ENCODE data around the gene CDC73. TPM values are rescaled to one million over a fixed set of nuclear protein-coding genes. Genes with fewer than 3 reads are reported as not detected.
A peak's percentile ranks its signal among the peaks of the same experiment; 100 is the strongest.
"Not testable (repeated sequence)": the region's sequence is repeated elsewhere in the genome, so short reads cannot be mapped to it uniquely, and the experiment has no call there.

The CDC73 gene
- total RNA-seq, 1 donor from 2014 or later, result 56.0 TPM

GRCh38 chr1:193270996-193271395, 149.2 kb downstream of the CDC73 start:
- DNase-seq, result no peak
- no peak overlapping the region for H3K4me3 Mint-ChIP-seq
- no peak overlapping the region for H3K27ac Mint-ChIP-seq
- intact Hi-C loops (cut with micrococcal nuclease), result no loop called here
- H3K27me3 Mint-ChIP-seq, result no peaks in the 10 kb centered on the region
- H3K36me3 Mint-ChIP-seq (ENCODE audit: low read depth), result peaks cover 24% of the 10 kb centered on the region
- peaks cover 24% of the 10 kb centered on the region for H3K9me3 Mint-ChIP-seq
- peaks cover 3% of the 10 kb centered on the region for H3K4me1 Mint-ChIP-seq

- intact Hi-C loops (cut with micrococcal nuclease), result no loop called here
- Mint-ChIP-seq H3K27ac (no peak overlapping the region), H3K27me3 (no peaks in the 10 kb centered on the region), H3K4me1 (peaks cover 3% of the 10 kb centered on the region), H3K9me3 (peaks cover 24% of the 10 kb centered on the region), H3K36me3 (ENCODE audit: low read depth) (peaks cover 28% of the 10 kb centered on the region), H3K4me3 (no peak overlapping the region)
- DNase-seq, result no peak
Observed at GRCh38 chr1:193275773-193276172, 153.9 kb downstream of the CDC73 start.

- no peaks in the 10 kb centered on the region for H3K27me3 Mint-ChIP-seq
- H3K9me3 Mint-ChIP-seq, result no peaks in the 10 kb centered on the region
- H3K27ac Mint-ChIP-seq, result no peak overlapping the region
- intact Hi-C loops (cut with micrococcal nuclease), result no loop called here
- peaks cover 15% of the 10 kb centered on the region for H3K36me3 Mint-ChIP-seq (ENCODE audit: low read depth)
- H3K4me1 Mint-ChIP-seq, result peaks cover 8% of the 10 kb centered on the region
- DNase-seq, result no peak
- H3K4me3 Mint-ChIP-seq, result no peak overlapping the region
Observed at GRCh38 chr1:193278968-193279367, 157.1 kb downstream of the CDC73 start.

- no peaks in the 10 kb centered on the region for H3K9me3 Mint-ChIP-seq
- H3K27ac Mint-ChIP-seq, result no peak overlapping the region
- DNase-seq, result no peak
- intact Hi-C loops (cut with micrococcal nuclease), result no loop called here
- H3K4me1 Mint-ChIP-seq, result peaks cover 9% of the 10 kb centered on the region
- H3K27me3 Mint-ChIP-seq, result no peaks in the 10 kb centered on the region
- no peak overlapping the region for H3K4me3 Mint-ChIP-seq
- no peaks in the 10 kb centered on the region for H3K36me3 Mint-ChIP-seq (ENCODE audit: low read depth)
Observed at GRCh38 chr1:193281894-193282293, 160.1 kb downstream of the CDC73 start.

GRCh38 chr1:193283016-193283415, 161.2 kb downstream of the CDC73 start:
- H3K9me3 Mint-ChIP-seq, result no peaks in the 10 kb centered on the region
- H3K4me1 Mint-ChIP-seq, result peaks cover 9% of the 10 kb centered on the region
- no peak overlapping the region for H3K4me3 Mint-ChIP-seq
- H3K36me3 Mint-ChIP-seq (ENCODE audit: low read depth), result no peaks in the 10 kb centered on the region
- H3K27me3 Mint-ChIP-seq, result no peaks in the 10 kb centered on the region
- peak; percentile 56 for DNase-seq
- no peak overlapping the region for H3K27ac Mint-ChIP-seq
- intact Hi-C loops (cut with micrococcal nuclease), result no loop called here

- DNase-seq, result no peak
- no peak overlapping the region for H3K27ac Mint-ChIP-seq
- H3K27me3 Mint-ChIP-seq, result no peaks in the 10 kb centered on the region
- no peaks in the 10 kb centered on the region for H3K9me3 Mint-ChIP-seq
- H3K4me1 Mint-ChIP-seq, result peaks cover 9% of the 10 kb centered on the region
- H3K4me3 Mint-ChIP-seq, result no peak overlapping the region
- intact Hi-C loops (cut with micrococcal nuclease), result no loop called here
- no peaks in the 10 kb centered on the region for H3K36me3 Mint-ChIP-seq (ENCODE audit: low read depth)
Observed at GRCh38 chr1:193284219-193284618, 162.4 kb downstream of the CDC73 start.

- H3K9me3 Mint-ChIP-seq, result peaks cover under 1% of the 10 kb centered on the region
- H3K27me3 Mint-ChIP-seq, result peaks cover under 1% of the 10 kb centered on the region
- H3K36me3 Mint-ChIP-seq (ENCODE audit: low read depth), result no peaks in the 10 kb centered on the region
- no peak overlapping the region for H3K4me3 Mint-ChIP-seq
- peaks cover 9% of the 10 kb centered on the region for H3K4me1 Mint-ChIP-seq
- DNase-seq, result no peak
- H3K27ac Mint-ChIP-seq, result no peak overlapping the region
- intact Hi-C loops (cut with micrococcal nuclease), result no loop called here
Observed at GRCh38 chr1:193285641-193286040, 163.8 kb downstream of the CDC73 start.

GRCh38 chr1:193288548-193289080, 166.8 kb downstream of the CDC73 start:
- DNase-seq; H3K27ac Mint-ChIP-seq; H3K4me3 Mint-ChIP-seq; H3K4me1 Mint-ChIP-seq; intact Hi-C loops (cut with micrococcal nuclease); H3K27me3 Mint-ChIP-seq; H3K9me3 Mint-ChIP-seq; H3K36me3 Mint-ChIP-seq (ENCODE audit: low read depth): not testable (repeated sequence)

- no peaks in the 10 kb centered on the region for H3K36me3 Mint-ChIP-seq (ENCODE audit: low read depth)
- no peak overlapping the region for H3K4me3 Mint-ChIP-seq
Observed at GRCh38 chr1:193293726-193294125, 171.9 kb downstream of the CDC73 start.

GRCh38 chr1:193299038-193299437, 177.2 kb downstream of the CDC73 start:
- Mint-ChIP-seq H3K27me3 (peaks cover 2% of the 10 kb centered on the region), H3K4me1 (no peaks in the 10 kb centered on the region), H3K36me3 (ENCODE audit: low read depth) (no peaks in the 10 kb centered on the region), H3K9me3 (peaks cover 8% of the 10 kb centered on the region), H3K4me3 (no peak overlapping the region), H3K27ac (no peak overlapping the region)
- intact Hi-C loops (cut with micrococcal nuclease), result no loop called here
- DNase-seq, result no peak

More at GRCh38 chr1:193293726-193294125, 171.9 kb downstream of the CDC73 start:
- H3K27me3 Mint-ChIP-seq, result peaks cover 5% of the 10 kb centered on the region
- DNase-seq, result no peak
- H3K4me1 Mint-ChIP-seq, result no peaks in the 10 kb centered on the region
- intact Hi-C loops (cut with micrococcal nuclease), result no loop called here
- peaks cover 12% of the 10 kb centered on the region for H3K9me3 Mint-ChIP-seq
- H3K27ac Mint-ChIP-seq, result no peak overlapping the region

- Mint-ChIP-seq H3K4me1 (no peaks in the 10 kb centered on the region), H3K36me3 (ENCODE audit: low read depth) (no peaks in the 10 kb centered on the region), H3K27ac (no peak overlapping the region), H3K27me3 (peaks cover 2% of the 10 kb centered on the region), H3K9me3 (peaks cover 3% of the 10 kb centered on the region), H3K4me3 (no peak overlapping the region)
- DNase-seq, result no peak
- intact Hi-C loops (cut with micrococcal nuclease), result no loop called here
Observed at GRCh38 chr1:193301746-193302145, 179.9 kb downstream of the CDC73 start.

- intact Hi-C loops (cut with micrococcal nuclease), result no loop called here
- no peaks in the 10 kb centered on the region for H3K4me1 Mint-ChIP-seq
- H3K27me3 Mint-ChIP-seq, result peaks cover 2% of the 10 kb centered on the region
Observed at GRCh38 chr1:193303849-193304248, 182.0 kb downstream of the CDC73 start.

More at GRCh38 chr1:193303849-193304248, 182.0 kb downstream of the CDC73 start:
- no peak overlapping the region for H3K4me3 Mint-ChIP-seq
- no peaks in the 10 kb centered on the region for H3K36me3 Mint-ChIP-seq (ENCODE audit: low read depth)
- H3K9me3 Mint-ChIP-seq, result no peaks in the 10 kb centered on the region
- no peak for DNase-seq
- H3K27ac Mint-ChIP-seq, result no peak overlapping the region

Other genes with a start within 250 kb of the CDC73 start
- gene UCHL5, start 62.7 kb upstream of the CDC73 start, total RNA-seq, result 89.2 and 97.2 TPM in 2 replicates
- 70.2 and 70.9 TPM in 2 replicates for gene RO60, start 62.4 kb upstream of the CDC73 start, total RNA-seq
- 29.4 and 32.6 TPM in 2 replicates for gene GLRX2, start 16.6 kb upstream of the CDC73 start, total RNA-seq
- gene B3GALT2, start 64.6 kb downstream of the CDC73 start, total RNA-seq, result 0.05 and 0.09 TPM in 2 replicates

All from activated CD4-positive, alpha-beta T cell treated with anti-CD3 and anti-CD28 coated beads, Interleukin-2, amount 10 ng/mL, durations not matched to agents 24 days and 14 days (primary cell).